Panc1 (cell line): ENCODE measurements around the gene SLC12A7. TPM values are rescaled to one million over a fixed set of nuclear protein-coding genes. Genes with fewer than 3 reads are reported as not detected.

Experiments used
- ATAC-seq: fragments of 200-7000 bp; cut with Tn5 transposase; 2 replicates; pipeline ENCODE4 v1.9.1; 2020; ENCODE audit warnings: mild to moderate bottlenecking, moderate library complexity
- BruUV-seq: library from RNA; stranded (reverse); fragments of 400-500 nt; replicated peaks from 2 replicates; lab custom pipeline; 2021; lab: Mats Ljungman, UMichigan
- CTCF ChIA-PET: fragments of 300-600 bp; sonication (Branson Sonifier 250); formaldehyde crosslinking; loops from one replicate; lab custom pipeline; 2022; ENCODE audit warnings: antibody characterized with exemption; lab: Charles Lee
- POLR2A ChIA-PET: fragments of 300-600 bp; sonication (Branson Sonifier 250); formaldehyde crosslinking; loops from one replicate; lab custom pipeline; 2022; ENCODE audit warnings: antibody characterized with exemption; lab: Charles Lee
- DNase-seq: peaks from one replicate; pipeline ENCODE4 v3.0.0-alpha.2; 2010; ENCODE audit warnings: low read depth, low spot score
- H3K27ac ChIP-seq: 2 replicates; pipeline ENCODE4 v1.5.1; 2011; ENCODE audit warnings: mild to moderate bottlenecking, low read length, inconsistent platforms
- H3K27me3 ChIP-seq: fragments of 200-500 bp; sonication (Bioruptor generic); 2 replicates; pipeline ENCODE4 v1.6.0; 2014; ENCODE audit warnings: low read length, inconsistent platforms; ENCODE audit not compliant: control insufficient read depth, insufficient read depth
- H3K36me3 ChIP-seq: fragments of 200-500 bp; sonication (Bioruptor generic); 2 replicates; pipeline ENCODE4 v1.5.1; 2014; ENCODE audit warnings: inconsistent platforms, mild to moderate bottlenecking, low read length, moderate library complexity; ENCODE audit not compliant: control insufficient read depth, insufficient read depth
- H3K4me1 ChIP-seq: 2 replicates; pipeline ENCODE4 v1.5.1; 2011; ENCODE audit warnings: inconsistent platforms, mild to moderate bottlenecking, low read length, moderate library complexity; ENCODE audit not compliant: control insufficient read depth, insufficient read depth
- H3K4me3 ChIP-seq, 2 experiments: 2 replicates each; pipeline ENCODE4 v1.5.1; 2011 to 2012; ENCODE audit warnings: low read depth in 2 of 2, low read length in 2 of 2, mild to moderate bottlenecking in 2 of 2, inconsistent platforms in 1 of 2, moderate library complexity in 1 of 2
- H3K9me3 ChIP-seq: fragments of 200-500 bp; sonication (Bioruptor generic); 2 replicates; pipeline ENCODE4 v1.5.1; 2014; ENCODE audit warnings: low read depth, mild to moderate bottlenecking, inconsistent platforms, low read length, moderate library complexity; ENCODE audit not compliant: control insufficient read depth, insufficient read depth
- POLR2AphosphoS5 ChIP-seq: IDR thresholded peaks from 2 replicates; pipeline ENCODE4 v1.6.1; 2012; ENCODE audit warnings: mild to moderate bottlenecking, low read depth, low read length, moderate library complexity
- SIN3A ChIP-seq: IDR thresholded peaks from 2 replicates; pipeline ENCODE4 v1.6.1; 2012; ENCODE audit warnings: low read depth, mild to moderate bottlenecking, low read length, moderate library complexity, borderline replicate concordance; ENCODE audit not compliant: insufficient read depth
- TCF7L2 ChIP-seq: IDR thresholded peaks from 2 replicates; pipeline ENCODE4 v1.6.1; 2011; ENCODE audit warnings: mild to moderate bottlenecking, low read depth, low read length, inconsistent platforms
- in situ Hi-C: cut with HindIII; loops from 2 replicates; pipeline ENCODE4 v1.10.0; 2016; ENCODE audit warnings: low sequenced_read_pairs, low pct_unique_long_range_greater_than_20kb
- intact Hi-C: fragments of 100-400 bp; cut with micrococcal nuclease; formaldehyde crosslinking; loops from one replicate; pipeline ENCODE4 v1.10.0; 2022; ENCODE audit not compliant: unreplicated experiment
- total RNA-seq: library from RNA; stranded (reverse); gene quantifications from one replicate; pipeline ENCODE4 v1.2.1, GENCODE V29; 2021; ENCODE audit not compliant: unreplicated experiment
- TF ChIP-seq, protein P1 (sequence below): fragments of 450-650 bp; IDR thresholded peaks from 2 replicates; pipeline ENCODE4 v1.5.1; 2017; ENCODE audit warnings: mild to moderate bottlenecking
- TF ChIP-seq, protein P2 (sequence below), 2 experiments: IDR thresholded peaks; 2 replicates each; pipeline ENCODE4 v1.6.1; 2011 to 2012; ENCODE audit warnings: low read depth in 2 of 2, control low read depth in 1 of 2, low read length in 1 of 2, mild to moderate bottlenecking in 1 of 2, moderate library complexity in 1 of 2; ENCODE audit not compliant: insufficient read depth in 1 of 2

Gene SLC12A7
- total RNA-seq, 1 experiment from 2014 or later = 297 TPM

DNA sequence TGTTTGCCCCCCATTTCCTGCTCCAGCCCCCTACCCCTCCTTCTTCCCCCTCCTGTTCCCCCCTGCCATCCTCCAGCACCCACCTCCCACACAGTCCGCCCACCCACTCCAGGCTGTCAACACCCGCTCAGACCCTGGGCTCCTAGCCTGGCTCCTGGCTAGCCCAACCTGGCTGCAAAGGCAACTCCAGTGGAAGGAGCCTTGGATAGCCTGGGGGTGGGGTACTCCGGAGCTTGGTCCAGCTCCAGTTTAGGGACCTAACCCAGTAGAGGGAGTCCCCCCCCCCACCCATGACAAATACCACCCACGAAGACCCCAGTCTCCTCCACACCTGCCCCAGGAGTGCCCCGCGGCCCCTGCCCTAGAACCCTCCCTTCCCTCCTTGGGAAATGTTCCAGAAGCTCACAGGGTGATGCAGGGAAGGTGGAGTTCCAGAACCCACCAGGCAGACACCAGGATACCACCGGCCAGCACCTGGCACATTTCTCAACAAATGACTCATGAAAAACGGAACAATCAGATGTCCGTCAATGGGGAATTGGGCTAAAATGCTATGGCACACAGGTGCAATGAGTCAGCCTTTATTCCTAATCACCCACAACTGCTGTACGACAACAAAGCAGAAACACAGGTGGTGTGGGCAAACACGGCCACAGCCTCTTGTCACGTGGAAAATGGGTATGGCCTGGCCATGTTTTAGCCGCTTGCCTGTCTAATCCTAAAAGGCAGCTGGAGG, 901 bp upstream of the SLC12A7 start:
- no peak for DNase-seq
- no peaks in the 10 kb centered on the region for H3K27me3 ChIP-seq
- in situ Hi-C loops = no loop called here
- ChIA-PET POLR2A (no interaction called here), CTCF (no interaction called here)
- H3K27ac ChIP-seq = peak overlapping the region; percentile 54
- no TSS peak for BruUV-seq
- ATAC-seq = peak; percentile 0; the same call in 1 of the 2 replicates
- H3K4me1 ChIP-seq = peaks cover 37% of the 10 kb centered on the region
- no peak overlapping the region for H3K4me3 ChIP-seq
- no peaks in the 10 kb centered on the region for H3K36me3 ChIP-seq
- intact Hi-C loops = no loop called here
- TF ChIP-seq TCF7L2 = no peak
- TF ChIP-seq, protein P1, sequence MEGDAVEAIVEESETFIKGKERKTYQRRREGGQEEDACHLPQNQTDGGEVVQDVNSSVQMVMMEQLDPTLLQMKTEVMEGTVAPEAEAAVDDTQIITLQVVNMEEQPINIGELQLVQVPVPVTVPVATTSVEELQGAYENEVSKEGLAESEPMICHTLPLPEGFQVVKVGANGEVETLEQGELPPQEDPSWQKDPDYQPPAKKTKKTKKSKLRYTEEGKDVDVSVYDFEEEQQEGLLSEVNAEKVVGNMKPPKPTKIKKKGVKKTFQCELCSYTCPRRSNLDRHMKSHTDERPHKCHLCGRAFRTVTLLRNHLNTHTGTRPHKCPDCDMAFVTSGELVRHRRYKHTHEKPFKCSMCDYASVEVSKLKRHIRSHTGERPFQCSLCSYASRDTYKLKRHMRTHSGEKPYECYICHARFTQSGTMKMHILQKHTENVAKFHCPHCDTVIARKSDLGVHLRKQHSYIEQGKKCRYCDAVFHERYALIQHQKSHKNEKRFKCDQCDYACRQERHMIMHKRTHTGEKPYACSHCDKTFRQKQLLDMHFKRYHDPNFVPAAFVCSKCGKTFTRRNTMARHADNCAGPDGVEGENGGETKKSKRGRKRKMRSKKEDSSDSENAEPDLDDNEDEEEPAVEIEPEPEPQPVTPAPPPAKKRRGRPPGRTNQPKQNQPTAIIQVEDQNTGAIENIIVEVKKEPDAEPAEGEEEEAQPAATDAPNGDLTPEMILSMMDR = no peak
- TF ChIP-seq SIN3A = no peak
- TF ChIP-seq, protein P2, sequence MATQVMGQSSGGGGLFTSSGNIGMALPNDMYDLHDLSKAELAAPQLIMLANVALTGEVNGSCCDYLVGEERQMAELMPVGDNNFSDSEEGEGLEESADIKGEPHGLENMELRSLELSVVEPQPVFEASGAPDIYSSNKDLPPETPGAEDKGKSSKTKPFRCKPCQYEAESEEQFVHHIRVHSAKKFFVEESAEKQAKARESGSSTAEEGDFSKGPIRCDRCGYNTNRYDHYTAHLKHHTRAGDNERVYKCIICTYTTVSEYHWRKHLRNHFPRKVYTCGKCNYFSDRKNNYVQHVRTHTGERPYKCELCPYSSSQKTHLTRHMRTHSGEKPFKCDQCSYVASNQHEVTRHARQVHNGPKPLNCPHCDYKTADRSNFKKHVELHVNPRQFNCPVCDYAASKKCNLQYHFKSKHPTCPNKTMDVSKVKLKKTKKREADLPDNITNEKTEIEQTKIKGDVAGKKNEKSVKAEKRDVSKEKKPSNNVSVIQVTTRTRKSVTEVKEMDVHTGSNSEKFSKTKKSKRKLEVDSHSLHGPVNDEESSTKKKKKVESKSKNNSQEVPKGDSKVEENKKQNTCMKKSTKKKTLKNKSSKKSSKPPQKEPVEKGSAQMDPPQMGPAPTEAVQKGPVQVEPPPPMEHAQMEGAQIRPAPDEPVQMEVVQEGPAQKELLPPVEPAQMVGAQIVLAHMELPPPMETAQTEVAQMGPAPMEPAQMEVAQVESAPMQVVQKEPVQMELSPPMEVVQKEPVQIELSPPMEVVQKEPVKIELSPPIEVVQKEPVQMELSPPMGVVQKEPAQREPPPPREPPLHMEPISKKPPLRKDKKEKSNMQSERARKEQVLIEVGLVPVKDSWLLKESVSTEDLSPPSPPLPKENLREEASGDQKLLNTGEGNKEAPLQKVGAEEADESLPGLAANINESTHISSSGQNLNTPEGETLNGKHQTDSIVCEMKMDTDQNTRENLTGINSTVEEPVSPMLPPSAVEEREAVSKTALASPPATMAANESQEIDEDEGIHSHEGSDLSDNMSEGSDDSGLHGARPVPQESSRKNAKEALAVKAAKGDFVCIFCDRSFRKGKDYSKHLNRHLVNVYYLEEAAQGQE (IDR thresholded peaks at IDR 0.05; ENCODE audit: insufficient read depth in 1 of 2, low read depth in 2 of 2, low read length in 1 of 2) = no peak
- TF ChIP-seq POLR2AphosphoS5 = no peak
- no peaks in the 10 kb centered on the region for H3K9me3 ChIP-seq

DNA sequence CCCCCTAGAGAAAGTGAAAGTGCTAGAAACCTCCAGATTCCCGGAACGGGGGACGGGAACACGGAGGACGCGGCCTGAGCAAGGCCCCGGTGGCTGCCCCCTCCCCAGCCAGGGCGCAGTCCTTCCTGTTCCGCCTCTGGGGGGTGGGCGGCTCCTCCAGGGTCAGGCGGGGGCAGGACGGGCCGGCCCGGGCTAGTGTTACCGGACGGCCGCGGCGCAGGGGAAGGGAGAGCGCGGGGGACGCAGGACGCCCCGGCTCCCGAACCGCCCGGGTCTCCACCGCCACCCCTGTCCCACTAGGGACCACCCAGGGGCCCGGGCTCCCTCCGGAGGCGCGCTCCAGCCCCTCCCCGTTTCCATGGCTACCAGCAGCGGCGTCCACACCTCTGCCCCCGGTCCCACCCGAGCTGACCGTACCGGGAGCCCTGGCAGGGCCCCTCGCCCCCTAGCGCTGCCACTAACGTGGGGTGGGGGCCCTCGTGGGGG, 579 bp downstream of the SLC12A7 start:
- Histone ChIP-seq H3K4me1 (peaks cover 40% of the 10 kb centered on the region), H3K36me3 (no peaks in the 10 kb centered on the region), H3K9me3 (no peaks in the 10 kb centered on the region), H3K27ac (peak overlapping the region; percentile 100), H3K4me3 (peak overlapping the region; percentile 78 to 90), H3K27me3 (no peaks in the 10 kb centered on the region)
- ATAC-seq (peak; percentile 24), DNase-seq (no peak)
- ChIA-PET POLR2A (no interaction called here), CTCF (interaction anchor here (0.6 kb wide), 1 partner anchor 34 kb away, joined by 3 read pairs; no protein-coding TSS in a partner anchor)
- in situ Hi-C loops (no loop called here), intact Hi-C loops (no loop called here)
- no TSS peak for BruUV-seq
- 0 out of 2 replicates have a peak, but pooled peaks have one; percentile 50 for TF ChIP-seq SIN3A
- TF ChIP-seq TCF7L2 = no peak
